Subcutaneous adipose tissue (tissue), 4 donors: Measurements from ENCODE around the gene MEIOB. TPM values are rescaled to one million over a fixed set of nuclear protein-coding genes. Genes with fewer than 3 reads are reported as not detected.

Experiments used
- CTCF ChIP-seq: fragments of 450-650 bp; IDR thresholded peaks from one replicate; pipeline ENCODE4 v1.5.1; 2016; ENCODE audit warnings: low read depth, mild to moderate bottlenecking, control low read depth, antibody characterized with exemption, moderate library complexity
- total RNA-seq, 4 donors: library from RNA; depleted of rRNA; stranded (reverse); fragments of >200 nt; gene quantifications; one replicate each; pipeline ENCODE4 v1.1.0, GENCODE V29; 2016

Gene MEIOB
- total RNA-seq, 4 donors from 2014 or later = not detected

- no peak for TF ChIP-seq CTCF
These were observed 23.1 kb upstream of the MEIOB start for GRCh38 chr16:1895068-1895467.

- no peak for TF ChIP-seq CTCF
These were observed 18.7 kb upstream of the MEIOB start for GRCh38 chr16:1890708-1891050.

GRCh38 chr16:1890024-1890707, 18.2 kb upstream of the MEIOB start:
- TF ChIP-seq CTCF = no peak

- no peak for TF ChIP-seq CTCF
These were observed 15.9 kb upstream of the MEIOB start for GRCh38 chr16:1887711-1888354.

GRCh38 chr16:1884889-1885288, 12.9 kb upstream of the MEIOB start:
- TF ChIP-seq CTCF = no peak

GRCh38 chr16:1884155-1884760, 12.3 kb upstream of the MEIOB start:
- no peak for TF ChIP-seq CTCF

- TF ChIP-seq CTCF = no peak
These were observed 7.5 kb upstream of the MEIOB start for GRCh38 chr16:1879477-1879876.
